ENCODE measurements around the gene CDC26.
A peak's percentile ranks its signal among the peaks of the same experiment; 100 is the strongest.

The CDC26 gene

DNA sequence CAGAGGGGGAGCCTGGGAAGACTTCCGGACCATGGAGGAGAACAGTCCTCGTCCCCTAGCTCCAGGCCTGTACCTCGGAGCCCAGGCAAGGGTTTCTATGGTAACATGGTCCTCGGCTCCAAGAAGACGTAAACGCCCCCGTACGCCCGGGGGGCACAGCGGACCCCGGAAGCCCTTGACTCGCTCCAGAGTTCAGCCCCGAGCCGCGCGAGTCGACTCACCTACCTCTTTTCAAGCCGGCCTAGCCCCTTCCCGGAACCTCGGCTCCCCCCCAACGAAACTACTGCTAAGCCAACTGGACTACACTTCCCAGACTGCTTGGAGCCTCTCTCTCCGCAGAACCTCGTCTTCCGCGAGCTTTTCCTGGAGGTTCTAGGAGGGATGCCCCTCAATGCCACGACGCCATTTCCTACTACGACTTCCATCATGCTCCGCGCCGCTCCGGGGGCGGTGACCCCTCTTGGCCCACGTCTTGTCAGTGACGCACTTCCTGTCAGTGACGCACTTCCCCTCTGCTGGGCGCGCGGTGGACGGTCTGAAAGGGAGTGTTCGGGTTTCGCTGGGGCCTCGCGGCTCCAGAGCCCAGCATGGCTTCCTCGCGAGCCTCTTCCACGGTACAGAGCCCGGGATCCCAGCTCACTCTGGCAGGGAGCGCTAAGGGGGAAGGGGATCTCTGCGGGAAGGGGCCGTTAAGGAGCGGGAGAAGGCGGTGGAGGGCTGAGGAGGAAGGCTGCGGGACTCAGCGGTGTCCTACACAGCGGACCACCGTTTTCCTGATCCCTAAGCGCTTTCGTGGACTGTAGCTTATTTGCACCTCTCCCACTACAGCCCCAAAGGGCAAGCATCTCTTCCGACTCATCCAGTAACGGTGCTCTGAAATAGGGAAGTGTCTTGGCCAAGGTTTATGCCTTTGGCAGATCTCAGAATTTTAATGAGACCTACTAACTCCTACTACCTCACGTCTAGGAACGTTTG is at the start of gene CDC26, which contains the start of gene PRPF4:
TSS of gene CDC26 (minus strand) at position 416 of the 975 bp plus-strand sequence. CDS start 3,065 bp downstream, outside the sequence.
TSS of gene PRPF4 (plus strand) at position 502 of the 975 bp plus-strand sequence. CDS start at position 588, 86 bp downstream.
- peak; percentile 99 for DNase-seq

DNA sequence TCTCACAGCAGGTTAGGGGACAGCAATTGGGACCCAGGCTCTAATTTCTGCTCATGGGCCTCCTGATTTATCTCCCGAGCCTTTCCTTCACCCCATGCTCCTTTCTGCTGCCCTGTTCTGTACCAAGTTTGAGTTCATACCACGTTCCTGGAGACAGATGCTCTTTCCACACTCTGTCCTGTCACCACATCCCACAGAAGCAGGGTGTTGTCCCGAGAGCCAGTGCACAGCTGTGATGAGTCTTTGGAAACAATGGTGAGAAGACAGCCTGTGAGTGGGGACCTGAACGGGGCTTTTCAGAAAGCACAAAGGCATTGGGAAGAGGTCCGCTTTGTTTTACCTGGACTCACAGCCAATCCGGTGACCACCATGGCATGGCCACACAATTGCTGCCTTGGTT is 47.3 kb upstream of the CDC26 start:
- no peak for DNase-seq

DNA sequence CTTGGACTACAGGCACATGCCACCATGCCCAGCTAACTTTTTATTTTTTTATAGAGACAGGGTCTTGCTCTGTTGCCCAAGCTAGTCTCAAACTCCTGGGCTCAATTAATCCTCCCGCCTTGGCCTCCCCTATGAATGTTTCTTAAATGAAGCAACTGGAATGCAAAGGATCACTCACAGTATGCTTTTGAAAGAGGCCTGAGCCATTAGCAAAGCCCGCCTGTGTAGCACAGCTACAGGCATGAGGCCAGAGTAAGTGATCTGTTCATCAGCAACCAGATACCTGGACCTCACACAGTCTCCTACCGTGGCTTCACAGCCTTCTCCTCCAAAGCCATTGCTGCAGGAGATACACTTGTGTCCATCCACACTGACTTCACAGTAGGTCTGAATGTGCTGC is 44.7 kb upstream of the CDC26 start:
- DNase-seq: no peak

DNA sequence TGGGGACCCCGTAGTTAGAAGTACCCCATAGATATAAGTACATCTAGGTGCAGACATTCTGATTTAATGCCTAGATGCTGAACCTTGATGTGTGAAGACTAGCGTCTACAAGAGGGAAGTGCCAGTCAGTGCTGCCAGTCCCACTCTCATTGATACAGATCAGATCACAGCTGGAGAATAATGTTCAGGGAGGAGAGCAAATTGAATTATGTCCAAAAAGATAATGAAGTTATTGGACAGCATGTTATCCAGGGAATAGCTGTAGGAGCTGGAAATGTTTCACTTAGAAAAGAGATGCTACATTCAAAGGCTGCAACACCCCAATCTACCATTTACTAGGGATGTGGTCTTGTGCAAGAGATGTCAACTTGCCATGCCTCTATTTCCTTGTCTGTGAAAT is 43.7 kb upstream of the CDC26 start:
- DNase-seq: no peak

DNA sequence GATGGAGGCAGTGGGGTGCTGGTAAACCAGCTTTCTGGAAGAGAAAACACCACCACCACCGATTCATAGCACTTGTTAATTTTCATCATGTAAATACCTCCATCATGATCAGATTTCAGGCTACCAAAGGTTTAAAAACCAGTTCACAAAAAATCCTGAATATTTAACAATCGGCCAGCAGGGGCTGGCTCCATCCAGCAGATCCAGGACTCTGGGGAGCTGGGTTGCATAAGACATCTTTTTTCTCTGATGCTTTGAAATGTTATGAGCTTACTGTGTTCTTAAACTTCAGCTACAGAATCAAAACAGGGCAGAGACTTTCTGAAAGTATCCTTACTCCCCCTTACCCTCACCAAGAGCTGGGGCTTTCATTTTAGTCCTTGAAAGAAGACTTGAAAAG is 42.4 kb upstream of the CDC26 start:
- no peak for DNase-seq

DNA sequence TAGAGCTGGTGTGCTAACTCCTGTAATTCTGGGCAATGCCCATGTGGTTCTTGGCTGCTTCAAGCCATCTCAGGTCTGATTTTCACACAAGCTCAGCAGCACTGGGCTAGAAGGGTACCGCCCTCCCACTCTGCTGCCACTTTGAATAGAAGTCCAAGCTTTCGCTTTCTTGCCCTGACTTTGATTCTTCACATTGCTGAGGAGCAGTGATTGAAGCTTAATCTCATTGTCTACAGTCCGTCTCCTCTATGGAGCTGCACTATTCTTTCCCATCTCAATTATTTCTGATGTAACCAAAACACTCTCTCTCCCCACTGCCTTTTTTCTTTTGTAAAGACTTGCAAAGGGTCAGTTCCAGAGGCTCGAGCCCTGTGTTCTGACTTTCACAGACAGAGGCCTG is 40.7 kb upstream of the CDC26 start:
- no peak for DNase-seq

DNA sequence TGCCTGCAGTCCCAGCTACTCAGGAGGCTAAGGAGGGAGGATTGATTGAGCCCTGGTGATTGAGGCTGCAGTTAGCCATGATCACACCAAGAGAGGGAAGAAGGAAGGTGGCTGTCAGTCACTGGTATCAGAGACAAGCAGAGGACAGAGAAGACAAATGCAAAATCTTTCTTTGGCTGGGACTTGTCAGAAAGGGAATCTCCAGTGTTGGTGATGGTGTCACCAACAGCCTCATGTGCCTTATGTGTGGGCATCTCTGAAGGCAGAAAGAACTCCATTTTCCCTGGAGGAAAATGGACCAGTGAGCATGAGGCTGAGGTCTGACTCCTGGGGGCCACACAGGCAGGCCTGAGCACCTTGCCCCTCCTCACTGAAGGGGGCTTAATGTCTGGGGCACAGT is 39.9 kb upstream of the CDC26 start:
- no peak for DNase-seq

DNA sequence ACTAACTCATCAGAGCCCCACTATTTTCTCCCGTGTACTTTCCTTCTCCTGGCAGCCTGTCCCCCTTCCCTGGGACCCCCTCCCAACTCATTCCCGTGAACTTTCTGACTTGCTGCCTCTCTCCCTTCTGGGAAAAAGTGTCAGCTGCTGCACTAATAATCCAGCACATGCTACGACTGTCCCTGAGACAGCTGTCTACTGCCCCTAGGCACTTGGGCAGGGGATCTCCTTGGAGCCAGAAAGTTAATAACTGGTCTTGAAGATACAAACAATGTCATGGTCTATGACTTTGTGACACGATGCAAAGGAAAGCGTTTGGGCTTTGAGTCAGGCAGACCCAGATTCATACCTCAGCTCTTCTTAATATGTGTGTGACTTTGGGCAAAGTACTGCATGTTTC is 37.9 kb upstream of the CDC26 start:
- DNase-seq: no peak

DNA sequence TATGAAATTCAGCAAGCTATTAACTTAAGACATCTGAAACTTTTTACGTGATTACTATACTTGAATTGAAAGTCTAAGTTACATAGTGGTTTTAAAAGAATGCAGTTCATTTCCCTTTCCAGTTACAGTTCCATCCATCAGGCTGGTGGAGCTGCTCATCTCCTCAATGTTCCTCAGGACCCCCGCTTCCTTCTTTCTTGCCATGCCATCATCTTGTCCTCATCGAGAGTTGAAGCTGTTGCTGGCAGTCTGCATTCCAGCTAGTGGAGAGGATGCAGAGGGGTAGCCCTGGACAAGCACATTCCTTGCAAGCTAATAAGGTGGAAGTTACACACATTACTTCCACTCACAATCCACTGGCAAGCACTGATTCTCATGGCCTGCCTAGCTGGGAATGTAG is 36.6 kb upstream of the CDC26 start:
- DNase-seq: no peak

DNA sequence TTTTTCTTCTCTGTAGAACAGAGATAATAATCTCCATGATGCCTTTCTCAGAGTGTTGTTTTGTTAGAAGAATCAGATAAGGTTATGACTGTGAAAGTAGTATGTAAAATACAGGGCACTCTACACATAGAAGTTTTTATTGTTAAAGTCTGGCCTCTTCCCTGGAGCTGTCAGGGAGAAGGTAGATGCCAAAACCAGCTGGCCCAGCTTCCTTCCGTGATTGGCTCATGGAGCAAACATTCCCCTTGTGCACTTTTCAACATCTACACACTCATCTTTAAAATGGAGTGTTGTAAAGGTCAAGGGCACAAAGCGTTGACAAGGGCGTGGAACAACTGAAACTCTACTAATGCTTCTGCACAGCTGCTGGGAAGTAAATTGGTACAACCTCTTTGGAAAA is 35.2 kb upstream of the CDC26 start:
- no peak for DNase-seq

DNA sequence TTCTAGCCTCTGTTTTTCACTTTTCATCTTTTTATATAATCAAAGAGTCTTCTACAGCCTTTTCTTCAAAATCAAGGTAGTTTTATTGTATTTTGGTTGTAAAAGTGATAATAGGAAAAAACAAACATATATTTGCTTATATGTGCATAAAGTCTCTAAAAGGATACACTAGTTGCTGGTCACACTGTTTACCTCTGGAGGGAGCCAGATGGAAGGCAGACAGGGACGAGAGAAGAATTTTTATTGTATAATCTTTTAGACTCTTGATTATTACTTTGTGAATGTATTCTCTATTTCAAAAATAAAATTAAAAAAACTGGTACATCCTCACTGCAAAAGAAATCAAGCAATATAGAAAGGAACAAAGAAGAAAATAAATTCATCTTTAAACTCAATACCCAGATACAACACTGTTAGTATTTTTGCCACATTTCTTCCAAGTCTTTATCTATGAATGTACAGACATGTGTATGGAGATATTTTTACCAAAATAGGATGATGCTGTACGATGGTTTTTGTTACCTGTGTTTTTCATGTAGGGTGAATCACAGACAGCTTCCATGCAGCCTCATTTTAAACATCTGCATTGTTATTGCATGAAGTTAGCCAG is 33.9 kb upstream of the CDC26 start:
- peak; percentile 82 for DNase-seq

DNA sequence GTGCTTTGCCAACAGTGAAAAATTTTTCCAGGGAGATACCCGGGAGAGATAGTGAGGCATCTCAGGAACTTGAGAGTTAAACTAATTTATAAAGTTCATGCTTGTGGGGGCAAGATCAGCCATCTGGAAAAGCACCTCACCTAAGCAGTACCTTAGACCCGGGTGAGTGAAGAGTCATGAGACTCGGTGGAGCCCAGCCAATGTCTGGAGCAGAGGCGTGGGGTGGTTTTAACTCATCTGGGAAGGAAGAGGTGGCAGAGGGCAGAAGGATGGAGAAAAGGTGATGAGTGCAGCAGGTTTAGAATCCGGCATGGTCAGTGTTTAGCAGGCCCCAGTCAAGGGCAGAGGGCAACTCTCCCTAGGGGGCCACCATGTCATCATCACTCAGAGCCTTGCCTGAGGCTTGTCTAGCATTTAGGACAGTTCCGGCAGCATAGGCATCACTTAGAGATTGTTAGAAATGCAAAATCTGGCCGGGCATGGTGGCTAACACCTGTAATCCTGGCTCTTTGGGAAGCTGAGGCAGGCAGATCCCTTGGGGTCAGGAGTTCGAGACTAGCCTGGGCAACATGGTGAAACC is 32.1 kb upstream of the CDC26 start:
- no peak for DNase-seq

DNA sequence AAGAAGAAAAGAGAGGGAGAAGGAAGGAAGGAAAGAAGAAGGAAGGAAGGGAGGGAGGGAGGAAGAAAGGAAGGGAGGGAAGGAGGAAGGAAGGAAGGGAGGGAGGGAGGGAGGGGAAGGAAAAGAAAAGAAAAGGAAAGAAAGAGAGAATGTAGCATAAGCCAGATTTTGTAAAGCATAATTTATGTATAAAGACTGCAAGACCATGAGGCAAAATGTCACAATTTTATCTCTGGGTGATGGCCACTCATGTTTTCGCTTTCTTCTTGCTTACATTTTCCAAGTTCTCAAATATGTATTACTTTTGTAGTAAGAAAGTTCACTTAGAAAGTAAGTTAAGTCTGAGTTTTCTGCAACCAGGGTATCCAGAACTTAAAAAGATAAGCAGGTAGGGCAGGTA is 31.2 kb upstream of the CDC26 start:
- DNase-seq: no peak

DNA sequence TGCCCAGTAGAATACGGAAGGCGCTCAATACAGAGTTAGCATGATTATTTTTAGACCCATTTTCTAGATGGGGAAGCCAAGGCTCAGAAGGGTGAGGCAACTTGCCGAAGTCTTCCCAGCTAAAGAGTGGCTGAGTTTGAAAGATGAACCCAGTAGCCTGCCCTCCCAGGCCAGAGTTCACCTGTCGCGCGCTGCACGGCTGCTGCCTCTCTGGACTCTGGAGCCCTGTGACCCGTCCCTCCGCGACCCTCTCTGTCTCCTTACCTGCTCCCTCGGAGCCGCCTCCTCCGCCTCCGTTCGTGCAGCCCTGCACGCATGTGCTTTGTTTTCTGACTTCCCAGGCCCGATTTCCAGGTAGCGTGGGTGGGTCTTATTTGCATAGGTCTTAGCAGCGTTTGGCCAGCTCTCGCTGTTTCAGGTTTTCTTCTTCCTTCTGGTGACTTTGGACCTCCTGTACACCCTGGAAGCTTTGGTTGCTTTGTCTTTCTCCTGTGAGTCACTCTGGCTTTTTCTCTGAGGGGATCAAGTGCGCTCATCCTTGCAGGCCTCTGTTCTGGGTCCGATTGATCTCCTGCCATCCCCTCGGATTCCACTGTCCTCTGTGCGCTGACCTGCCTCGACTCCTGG is 27.5 kb upstream of the CDC26 start, which contains the start of gene RNF183:
TSS of gene RNF183 (minus strand) at position 585 of the 627 bp plus-strand sequence. CDS start 5,192 bp downstream, outside the sequence.
- DNase-seq: no peak

DNA sequence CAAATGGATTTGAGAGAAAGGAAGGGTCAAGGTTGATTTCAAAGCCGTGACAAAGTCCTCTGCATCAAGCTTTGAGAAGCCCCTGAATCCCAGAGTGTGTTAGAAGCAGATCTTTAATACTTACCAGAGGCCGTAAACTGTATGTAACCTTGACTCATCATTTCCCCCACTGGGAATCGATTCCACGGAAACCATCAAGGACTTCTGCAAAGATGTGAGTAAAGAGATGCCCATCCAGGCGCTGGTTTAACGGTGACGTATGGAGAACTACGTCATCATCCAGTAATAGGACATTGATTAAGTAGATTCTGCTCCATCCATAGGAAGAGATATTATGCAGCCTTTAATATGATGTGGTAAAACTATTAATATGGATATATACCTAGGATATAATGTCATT is 26.2 kb upstream of the CDC26 start:
- no peak for DNase-seq

DNA sequence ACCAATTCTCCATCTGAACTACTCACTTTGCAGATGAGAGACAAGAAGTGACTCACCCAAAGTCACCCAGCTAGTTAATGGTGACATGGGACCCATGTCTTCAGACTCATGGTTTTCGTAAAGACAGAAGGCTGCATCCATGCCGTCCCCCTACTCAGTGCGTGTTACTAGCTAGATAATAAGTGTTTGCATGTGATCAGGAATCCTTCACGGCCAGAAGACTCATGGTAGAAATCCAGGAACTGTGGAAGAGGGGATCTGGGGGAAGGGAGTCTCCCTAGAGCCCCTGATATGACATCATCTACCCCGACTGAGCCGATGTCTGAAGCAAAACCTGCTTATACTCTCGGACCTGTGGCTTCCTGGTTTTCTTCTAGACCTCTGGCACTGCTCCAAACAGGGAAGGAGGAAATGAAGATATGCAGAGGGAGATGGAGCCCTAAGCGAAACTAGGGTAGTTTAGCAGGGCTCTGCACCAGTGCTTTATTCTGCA is 24.5 kb upstream of the CDC26 start:
- peak; percentile 79 for DNase-seq

DNA sequence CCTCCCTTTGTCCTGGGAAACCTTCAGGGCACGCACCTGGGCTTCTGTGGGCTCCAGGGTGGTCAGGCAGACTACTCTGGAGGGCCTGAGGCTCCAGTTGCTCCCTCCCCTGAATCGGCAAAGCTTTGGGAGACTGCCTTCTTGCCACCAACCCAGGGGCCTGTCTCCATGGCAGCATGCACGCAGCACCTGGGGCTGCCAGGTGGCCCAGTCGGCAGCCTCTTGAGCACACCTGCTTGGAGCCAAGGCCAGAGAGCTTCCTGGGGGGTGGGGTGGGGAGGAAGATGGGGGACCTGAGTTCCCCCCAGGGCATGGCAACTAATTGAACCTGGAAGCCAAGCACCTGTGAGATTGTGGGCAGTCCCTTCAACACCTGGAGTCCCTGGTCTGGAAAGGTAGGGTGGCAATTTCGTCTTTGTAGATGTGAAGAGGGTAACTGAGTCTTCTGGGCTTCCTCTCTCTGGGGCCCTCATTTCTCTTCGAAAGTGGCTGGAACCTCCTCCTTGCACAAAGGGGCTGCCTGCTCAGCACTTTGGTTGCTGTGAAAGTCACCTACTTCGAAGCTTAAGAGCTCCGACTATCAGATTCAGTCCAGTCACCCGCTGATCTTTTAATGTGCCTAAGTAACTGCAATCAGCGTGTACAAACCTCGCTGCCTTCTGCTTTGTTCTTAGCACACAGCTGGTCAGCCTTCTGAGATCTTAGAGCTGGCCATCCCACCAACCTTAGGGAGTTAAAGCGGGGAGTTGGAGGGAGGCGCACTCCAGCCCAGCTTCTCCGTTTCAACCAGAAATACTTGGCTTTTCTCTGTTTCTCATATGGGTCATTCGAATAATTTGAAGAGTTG is 23.8 kb upstream of the CDC26 start:
- no peak for DNase-seq

DNA sequence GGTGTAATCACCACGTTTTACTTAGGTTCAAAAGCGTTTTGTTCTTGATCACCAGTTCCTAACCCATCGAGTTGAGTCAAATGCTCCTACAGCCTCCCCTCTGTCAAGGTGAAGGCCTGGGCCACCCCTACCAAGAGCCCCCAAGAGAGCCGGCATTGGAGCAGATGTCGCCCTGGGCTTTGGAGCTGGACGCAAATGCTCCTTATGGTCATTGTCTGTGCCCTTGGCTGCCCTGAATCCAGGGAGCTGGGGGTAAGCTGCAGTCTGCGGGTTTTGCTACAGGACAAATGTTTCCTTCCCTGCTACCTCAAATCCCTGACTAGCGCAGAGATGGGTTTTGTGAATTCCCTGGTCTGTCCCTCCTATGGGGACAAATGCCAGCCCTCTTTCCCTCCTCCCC is 22.9 kb upstream of the CDC26 start:
- no peak for DNase-seq

DNA sequence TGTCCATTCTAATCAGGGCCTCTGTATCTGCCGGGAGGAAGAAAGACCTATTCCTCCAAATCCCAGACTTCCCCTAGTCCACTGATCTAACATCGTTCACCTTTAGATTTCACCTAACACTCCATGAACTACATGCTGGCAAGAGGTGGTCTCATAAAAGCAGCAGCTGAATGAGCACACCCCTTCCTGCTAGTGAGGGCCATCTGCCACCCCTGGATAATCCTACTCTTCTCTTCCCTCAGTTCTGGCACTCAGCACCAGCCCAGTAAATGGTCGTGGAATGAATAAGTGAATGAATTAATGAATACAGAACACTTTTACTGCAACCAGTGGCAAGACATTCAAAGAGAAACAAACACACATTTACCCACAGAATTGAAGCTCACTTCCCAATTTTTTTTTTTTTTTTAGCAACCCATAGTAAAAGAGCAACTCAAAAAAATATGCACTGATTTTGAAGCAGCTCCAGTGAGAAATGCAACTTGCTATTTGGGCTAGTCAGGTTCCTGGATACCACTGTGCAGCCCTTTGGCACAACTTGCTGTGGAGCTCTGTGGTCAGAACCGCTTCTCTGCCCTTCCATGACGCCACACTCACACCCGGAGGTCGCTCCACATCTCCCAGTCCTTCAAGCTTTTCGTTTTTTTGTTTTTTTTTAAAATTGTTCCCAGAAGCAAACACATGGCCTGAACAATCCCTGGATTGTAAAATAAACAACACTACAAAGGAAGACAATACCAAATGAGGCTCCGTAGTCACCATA is 21.6 kb upstream of the CDC26 start:
- DNase-seq: no peak

DNA sequence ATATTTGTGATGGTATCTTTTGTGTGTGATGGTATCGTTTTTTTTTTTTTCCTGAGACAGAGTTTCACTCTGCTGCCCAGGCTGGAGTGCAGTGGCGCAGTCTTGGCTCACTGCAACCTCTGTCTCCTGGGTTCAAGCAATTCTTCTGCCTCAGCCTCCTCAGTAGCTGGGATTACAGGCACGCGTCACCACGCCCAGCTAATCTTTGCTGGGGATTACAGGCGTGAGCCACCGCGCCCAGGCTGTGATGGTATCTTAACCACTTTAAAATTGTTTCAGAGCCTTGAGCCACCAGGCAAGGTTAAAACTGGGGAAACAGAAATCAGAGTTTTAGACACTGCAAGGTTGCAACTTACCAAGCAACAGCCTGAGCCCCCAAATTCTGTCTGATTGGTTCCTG is 20.9 kb upstream of the CDC26 start:
- peak; percentile 35 for DNase-seq

DNA sequence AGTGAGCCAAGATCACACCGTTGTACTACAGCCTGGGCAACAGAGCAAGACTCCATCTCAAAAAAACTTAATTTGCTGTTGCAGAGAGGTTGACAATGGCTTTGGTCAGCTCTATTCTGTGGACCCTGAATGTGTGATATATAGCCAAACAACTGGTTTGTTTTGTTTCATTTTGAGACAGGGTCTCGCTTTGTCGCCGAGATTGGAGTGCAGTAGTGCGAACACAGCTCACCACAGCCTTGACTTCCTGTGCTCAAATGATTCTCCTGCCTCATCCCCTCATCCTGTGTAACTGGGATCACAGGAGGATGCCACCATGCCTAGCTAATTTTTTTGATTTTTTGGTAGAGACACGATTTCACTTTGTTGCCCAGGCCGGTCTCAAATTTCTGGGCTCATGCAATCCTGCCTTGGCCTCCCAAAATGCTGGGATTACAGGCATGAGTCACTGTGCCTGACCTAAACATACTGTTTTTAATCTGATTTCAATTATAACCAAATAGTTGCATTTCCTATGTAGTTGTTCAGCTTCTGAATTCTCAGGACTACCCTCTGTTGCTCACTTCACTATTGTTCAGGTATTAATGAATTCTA is 18.0 kb upstream of the CDC26 start:
- DNase-seq: no peak
